Activated T-cell treated with anti-CD3 and anti-CD28 coated beads for 4 hours (primary cell): ENCODE measurements around the gene HAO2.

Source experiments
- DNase-seq: peaks from one replicate; pipeline ENCODE4 v3.0.0-alpha.2; 2020

The HAO2 gene

GRCh38 chr1:119380983-119381662 is 12.5 kb downstream of the HAO2 start:
- no peak for DNase-seq

- DNase-seq = no peak
Observed at GRCh38 chr1:119384591-119384990, 16.0 kb downstream of the HAO2 start.

- no peak for DNase-seq
Observed at GRCh38 chr1:119385650-119386049, 17.1 kb downstream of the HAO2 start.

- no peak for DNase-seq
Observed at GRCh38 chr1:119387858-119388257, 19.3 kb downstream of the HAO2 start.

GRCh38 chr1:119388450-119388849 is 19.9 kb downstream of the HAO2 start:
- no peak for DNase-seq

- no peak for DNase-seq
Observed at GRCh38 chr1:119390526-119390925, 21.9 kb downstream of the HAO2 start.

GRCh38 chr1:119391749-119392148 is 23.2 kb downstream of the HAO2 start:
- no peak for DNase-seq

GRCh38 chr1:119394085-119394484 is 25.5 kb downstream of the HAO2 start:
- no peak for DNase-seq

GRCh38 chr1:119396982-119397381 is 28.4 kb downstream of the HAO2 start:
- DNase-seq = no peak

GRCh38 chr1:119397986-119398385 is 29.4 kb downstream of the HAO2 start:
- no peak for DNase-seq

GRCh38 chr1:119404736-119405135 is 36.2 kb downstream of the HAO2 start:
- no peak for DNase-seq

- DNase-seq = no peak
Observed at GRCh38 chr1:119409731-119410130, 41.1 kb downstream of the HAO2 start.

GRCh38 chr1:119410961-119411360 is 42.4 kb downstream of the HAO2 start:
- no peak for DNase-seq

- no peak for DNase-seq
Observed at GRCh38 chr1:119414950-119415349, 46.4 kb downstream of the HAO2 start, which contains the start of gene HSD3B2. HSD3B2 (plus strand) TSS chr1:119415150; CDS start chr1:119415420, 270 bp downstream.

- no peak for DNase-seq
Observed at GRCh38 chr1:119416006-119416640, 47.5 kb downstream of the HAO2 start.

- no peak for DNase-seq
Observed at GRCh38 chr1:119419109-119419508, 50.5 kb downstream of the HAO2 start.

GRCh38 chr1:119420638-119421037 is 52.1 kb downstream of the HAO2 start:
- no peak for DNase-seq

GRCh38 chr1:119422631-119423030 is 54.0 kb downstream of the HAO2 start:
- DNase-seq = no peak

GRCh38 chr1:119428991-119429390 is 60.4 kb downstream of the HAO2 start:
- no peak for DNase-seq

- no peak for DNase-seq
Observed at GRCh38 chr1:119429687-119430086, 61.1 kb downstream of the HAO2 start.

- DNase-seq = no peak
Observed at GRCh38 chr1:119430486-119430885, 61.9 kb downstream of the HAO2 start.

GRCh38 chr1:119431836-119432235 is 63.3 kb downstream of the HAO2 start:
- no peak for DNase-seq

GRCh38 chr1:119435052-119435451 is 66.5 kb downstream of the HAO2 start:
- no peak for DNase-seq

GRCh38 chr1:119438761-119439160 is 70.2 kb downstream of the HAO2 start:
- no peak for DNase-seq
